GM06990 (cell line): Measurements from ENCODE around the gene LZTS3.

ENCODE experiments used
- DNase-seq: peaks from one replicate; pipeline ENCODE4 v3.0.0-alpha.2; 2011; ENCODE audit not compliant: insufficient read length; ENCODE audit errors: extremely low read depth
- H3K27me3 ChIP-seq: replicated peaks from 2 replicates; pipeline ENCODE4 v1.6.0; 2011; ENCODE audit warnings: low read length; ENCODE audit not compliant: control insufficient read depth, insufficient read depth
- H3K36me3 ChIP-seq: 2 replicates; pipeline ENCODE4 v1.5.1; 2011; ENCODE audit warnings: low read length; ENCODE audit not compliant: control insufficient read depth, insufficient read depth
- H3K4me3 ChIP-seq: replicated peaks from 2 replicates; pipeline ENCODE4 v1.5.1; 2011; ENCODE audit warnings: low read depth, mild to moderate bottlenecking, control low read depth, low read length
- CTCF ChIP-seq: IDR thresholded peaks from 2 replicates; pipeline ENCODE4 v1.5.1; 2011; ENCODE audit warnings: low read length, control low read depth, mild to moderate bottlenecking, inconsistent platforms; ENCODE audit not compliant: insufficient read depth, poor library complexity, severe bottlenecking

The LZTS3 gene

DNA sequence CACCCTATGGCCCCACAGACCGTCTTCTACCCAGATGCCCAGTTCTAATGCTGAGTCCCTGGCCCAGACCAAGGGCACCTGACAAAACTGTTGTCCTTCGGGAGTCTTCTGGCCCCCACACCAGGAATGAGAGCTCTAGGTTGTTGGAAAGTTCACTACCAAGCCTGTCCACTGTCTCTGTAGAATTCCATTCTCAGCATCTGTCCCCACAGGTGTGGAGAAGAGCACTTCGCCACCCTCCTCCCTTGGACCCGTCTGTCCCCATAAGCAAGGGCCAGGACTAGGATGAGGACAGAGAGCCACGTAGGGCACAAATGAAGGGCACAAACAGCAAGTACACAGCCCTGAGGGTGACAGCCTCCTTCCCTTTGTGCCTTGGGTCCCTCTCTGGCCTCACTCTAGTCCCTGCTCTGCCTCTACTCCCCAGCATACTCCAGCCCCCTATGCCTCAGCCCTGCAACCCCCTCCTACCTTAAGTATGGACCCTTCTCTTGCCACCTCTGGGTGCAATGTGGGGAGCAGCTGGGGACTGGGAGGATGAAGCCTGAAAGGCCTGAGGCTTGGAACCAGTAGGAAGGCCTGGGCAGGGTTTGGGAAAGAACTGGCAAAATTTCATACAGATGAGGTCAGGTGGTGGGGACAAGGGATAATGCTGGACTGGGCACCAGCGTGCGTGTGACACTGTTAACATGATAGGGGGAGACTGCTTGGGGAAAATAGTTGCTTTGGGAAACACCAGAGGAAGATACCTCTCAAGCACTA lies 4.3 kb downstream of the LZTS3 start:
- H3K4me3 ChIP-seq, result no peak overlapping the region
- peaks cover 2% of the 10 kb centered on the region for H3K27me3 ChIP-seq
- TF ChIP-seq CTCF, result no peak
- no peaks in the 10 kb centered on the region for H3K36me3 ChIP-seq
- DNase-seq, result no peak

GRCh38 chr20:3168079-3168828 lies 5.1 kb downstream of the LZTS3 start:
- Histone ChIP-seq H3K36me3 (no peaks in the 10 kb centered on the region), H3K4me3 (no peak overlapping the region), H3K27me3 (peaks cover 2% of the 10 kb centered on the region)
- no peak for TF ChIP-seq CTCF
- no peak for DNase-seq

DNA sequence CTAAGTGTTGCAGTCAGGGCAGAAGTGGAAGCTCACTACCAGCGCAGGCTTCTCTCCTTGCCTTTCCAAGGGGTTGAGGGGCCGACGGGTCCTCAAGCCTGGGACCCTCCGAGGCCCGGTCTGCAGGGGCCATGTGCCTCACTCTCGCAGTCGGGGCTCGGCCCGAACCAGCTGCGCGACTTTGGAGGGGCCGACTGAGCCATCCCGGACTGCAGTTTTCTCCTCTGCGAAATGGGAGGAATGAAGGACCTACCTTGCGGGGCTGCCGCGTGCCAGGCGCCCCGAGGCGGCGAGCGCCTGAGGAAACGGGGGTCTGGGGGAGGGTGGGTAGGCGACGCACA lies 5.6 kb downstream of the LZTS3 start:
- no peak for DNase-seq
- Histone ChIP-seq H3K36me3 (no peaks in the 10 kb centered on the region), H3K4me3 (no peak overlapping the region), H3K27me3 (peaks cover 2% of the 10 kb centered on the region)
- TF ChIP-seq CTCF, result no peak

DNA sequence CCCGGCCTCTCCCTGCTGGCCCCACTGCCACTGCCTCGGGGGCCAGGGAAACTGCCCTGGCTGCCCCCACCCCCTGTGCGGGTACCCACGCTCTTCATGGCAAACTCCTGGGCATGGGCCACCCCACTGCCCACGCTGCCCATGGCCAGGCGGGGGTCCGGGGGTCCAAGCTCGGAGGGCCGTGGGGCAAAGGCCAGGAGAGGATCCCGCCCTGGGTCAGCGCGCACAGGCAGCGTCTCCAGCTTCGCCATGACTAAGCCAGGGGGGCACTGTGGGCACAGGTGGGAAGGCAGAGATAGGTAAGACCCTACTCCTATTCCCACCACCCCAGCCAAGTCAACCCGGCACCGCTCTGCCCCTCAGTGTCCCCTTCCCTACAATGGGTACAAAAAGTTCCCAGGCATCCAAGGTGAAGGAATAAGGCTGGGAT lies 6.4 kb downstream of the LZTS3 start:
- TF ChIP-seq CTCF, result no peak
- no peaks in the 10 kb centered on the region; the same call in 1 of the 2 replicates for H3K27me3 ChIP-seq
- no peak overlapping the region for H3K4me3 ChIP-seq
- H3K36me3 ChIP-seq, result no peaks in the 10 kb centered on the region
- no peak for DNase-seq

DNA sequence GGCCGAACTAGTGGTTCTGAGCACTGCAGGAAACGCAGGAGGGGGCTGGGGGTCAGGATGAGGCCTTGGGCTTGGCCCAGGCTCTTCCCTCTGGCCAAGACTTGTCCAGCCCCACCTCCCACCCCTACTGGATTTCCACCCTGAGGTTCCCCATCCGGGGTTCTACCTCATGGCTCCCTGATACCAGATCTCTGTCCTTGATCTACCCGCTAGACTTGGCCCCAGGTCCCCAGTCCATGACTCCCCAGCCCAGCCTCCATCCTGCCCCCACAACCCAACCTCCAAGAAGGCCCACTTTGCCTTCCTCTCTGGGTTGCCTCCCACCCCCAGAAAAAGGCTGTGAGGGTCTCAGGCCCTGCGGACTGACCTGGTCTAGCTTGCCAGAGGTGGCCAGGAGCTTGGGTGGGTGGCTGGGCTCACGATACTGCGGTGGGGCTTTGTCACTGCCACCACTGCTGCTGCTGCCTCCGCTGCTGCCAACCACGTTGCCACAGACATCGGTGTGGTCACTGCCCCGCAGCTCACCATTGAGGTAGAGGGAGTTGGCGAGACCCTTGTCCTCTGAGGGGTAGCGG lies 6.9 kb downstream of the LZTS3 start:
- H3K4me3 ChIP-seq, result no peak overlapping the region
- no peak for DNase-seq
- TF ChIP-seq CTCF, result no peak
- H3K36me3 ChIP-seq, result no peaks in the 10 kb centered on the region
- no peaks in the 10 kb centered on the region; the same call in 1 of the 2 replicates for H3K27me3 ChIP-seq
